ENCODE data around the gene HLCS.
"Not testable (repeated sequence)": the region's sequence is repeated elsewhere in the genome, so short reads cannot be mapped to it uniquely, and the experiment has no call there.

HLCS gene

DNA sequence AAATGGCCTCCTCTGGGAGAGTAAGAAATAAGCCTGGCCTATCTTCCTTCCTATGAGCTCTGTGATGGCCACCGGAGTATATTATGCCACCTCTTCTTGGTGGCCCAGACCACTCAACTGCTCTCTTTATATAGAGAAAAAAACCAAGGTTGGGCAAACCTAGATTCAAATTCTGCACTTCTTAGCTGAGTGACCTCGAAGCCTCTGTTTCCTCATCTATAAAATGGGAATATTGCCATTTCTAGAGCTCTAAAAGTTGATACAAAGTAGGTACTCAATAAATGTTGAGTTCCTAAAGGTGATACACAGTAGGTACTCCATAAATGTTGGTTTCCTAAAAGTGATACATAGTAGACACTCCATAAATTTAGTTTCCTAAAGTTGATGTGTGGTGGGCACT, 120.7 kb downstream of the HLCS start:
- DNase-seq: no peak

DNA sequence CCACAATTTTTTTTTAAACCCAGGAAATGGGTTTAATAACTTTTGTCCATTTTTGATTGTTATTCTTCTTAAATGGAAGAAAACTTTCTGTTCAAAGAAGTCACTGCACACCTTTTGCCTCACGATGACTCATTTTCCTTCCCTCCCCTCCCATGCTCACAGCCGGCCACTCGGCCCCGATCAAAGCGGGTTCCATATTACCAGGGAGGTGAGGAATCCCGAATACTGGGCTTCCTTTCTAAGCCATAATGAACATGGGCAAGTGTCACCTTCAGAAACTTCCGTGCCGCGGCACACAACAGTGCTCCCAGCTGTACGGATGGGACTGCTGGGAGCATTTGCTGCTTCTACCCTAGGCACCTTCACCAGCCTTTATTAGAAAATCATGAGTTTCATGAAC, 121.4 kb downstream of the HLCS start:
- no peak for DNase-seq

DNA sequence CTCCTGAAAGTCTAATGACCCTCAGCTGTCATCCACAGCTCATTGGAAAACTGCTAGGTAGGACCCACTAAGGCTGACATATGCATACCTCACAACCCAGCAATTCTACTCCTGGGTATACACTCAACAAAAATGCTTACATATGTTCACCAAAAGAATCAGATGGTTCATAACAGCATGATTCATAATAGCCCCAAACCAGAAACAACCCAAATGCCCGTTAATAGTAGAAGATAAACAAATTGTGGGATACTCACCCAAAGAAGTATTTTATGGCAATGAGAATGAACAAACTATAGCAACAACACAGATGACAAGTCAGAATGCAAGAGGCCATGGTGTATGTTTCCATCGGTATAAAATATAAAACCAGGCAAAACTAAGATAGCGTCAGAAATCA, 124.6 kb downstream of the HLCS start:
- DNase-seq: no peak

DNA sequence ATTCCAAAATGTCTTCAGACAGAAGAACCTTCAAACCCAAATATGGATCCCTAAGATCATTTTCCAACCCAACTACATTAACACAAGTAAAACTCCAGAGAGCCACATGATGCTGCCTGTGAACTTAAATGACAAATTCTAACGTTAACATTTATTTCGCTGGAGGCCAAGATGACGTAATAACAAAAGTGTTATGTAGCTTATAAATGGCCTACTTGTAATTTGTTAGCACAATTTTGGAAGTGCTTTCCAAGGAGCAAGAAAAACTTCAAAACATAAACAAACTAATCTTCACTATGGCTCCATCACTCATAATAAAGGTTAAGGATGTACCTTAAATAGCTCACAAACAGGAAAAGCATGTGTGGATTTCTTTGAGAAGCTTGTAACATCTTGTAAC, 126.7 kb downstream of the HLCS start:
- no peak for DNase-seq

DNA sequence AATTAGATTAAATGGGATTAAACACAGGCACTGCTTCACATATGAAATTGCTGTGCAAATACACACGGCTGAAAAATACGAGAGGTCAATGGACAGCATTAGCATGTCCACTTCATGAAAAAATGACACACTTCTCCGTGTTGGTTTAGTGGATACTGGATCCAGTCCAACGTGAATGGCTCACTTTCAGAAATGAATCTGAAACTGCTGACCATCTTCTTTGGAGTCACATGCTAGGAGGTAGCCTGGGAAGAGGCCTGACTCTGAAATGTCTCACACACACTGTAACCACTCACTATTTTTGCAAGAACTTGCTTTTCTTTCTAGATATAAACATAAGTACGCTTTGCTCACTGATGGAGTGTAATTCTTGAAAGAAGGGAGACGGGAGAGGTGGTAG, 127.3 kb downstream of the HLCS start:
- no peak for DNase-seq

DNA sequence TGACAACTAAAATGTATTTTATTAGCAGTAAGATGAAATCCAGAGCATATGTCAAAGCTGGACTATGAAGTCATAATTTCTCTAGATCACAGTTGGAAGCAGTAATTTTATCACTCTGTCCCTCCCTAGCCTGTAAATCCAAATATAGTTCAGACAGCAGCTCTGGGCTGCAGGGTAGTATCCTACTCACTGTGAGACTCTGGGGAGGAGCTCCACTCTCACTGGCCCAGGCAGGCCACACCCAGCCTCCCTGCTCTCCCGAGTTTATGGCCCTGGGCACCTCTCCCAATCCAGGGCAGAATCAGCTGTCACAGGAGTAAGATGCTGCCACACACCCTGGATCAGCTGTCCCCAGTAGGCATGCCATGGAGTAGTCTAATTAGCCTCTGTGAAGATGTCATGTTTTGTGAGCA, 131.1 kb downstream of the HLCS start:
- DNase-seq: no peak

DNA sequence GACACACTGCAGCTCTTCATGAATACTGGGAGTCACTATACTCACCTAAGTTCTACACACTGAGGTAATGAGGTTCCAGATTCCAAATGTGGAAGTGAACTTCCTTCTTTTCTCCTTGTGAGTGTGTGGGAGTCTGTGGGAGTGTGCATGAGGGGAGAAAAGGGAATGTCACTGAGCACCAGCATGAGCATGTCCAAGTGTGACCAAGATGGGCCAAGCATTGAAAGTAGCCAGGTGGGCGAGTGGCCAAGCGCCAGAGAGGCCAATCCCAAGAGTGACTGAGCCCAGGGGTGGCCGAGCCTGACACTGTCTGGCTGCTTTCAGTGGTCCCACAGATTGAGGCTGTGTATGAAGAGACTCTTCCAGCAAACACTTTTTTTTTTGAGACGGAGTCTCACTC, 132.3 kb downstream of the HLCS start:
- DNase-seq: no peak

DNA sequence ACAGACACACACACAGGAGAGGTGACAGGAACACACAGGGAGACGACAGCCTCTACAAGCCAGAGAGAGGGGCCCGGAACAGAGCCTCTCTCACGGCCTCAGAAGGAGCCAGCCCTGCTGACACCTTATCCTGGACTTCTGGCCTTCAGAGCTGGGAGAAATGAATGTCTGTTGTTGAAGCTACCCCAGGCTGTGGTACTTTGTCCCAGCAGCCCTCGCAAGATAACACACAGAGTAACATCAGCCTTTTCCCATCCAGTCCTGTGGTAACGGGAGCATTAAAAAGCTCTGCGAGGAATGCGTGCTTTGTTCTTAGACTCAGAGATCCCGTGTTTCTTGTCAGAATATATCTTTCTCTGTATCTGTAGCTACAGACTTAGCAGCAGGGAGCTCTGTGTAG, 136.4 kb downstream of the HLCS start:
- no peak for DNase-seq

DNA sequence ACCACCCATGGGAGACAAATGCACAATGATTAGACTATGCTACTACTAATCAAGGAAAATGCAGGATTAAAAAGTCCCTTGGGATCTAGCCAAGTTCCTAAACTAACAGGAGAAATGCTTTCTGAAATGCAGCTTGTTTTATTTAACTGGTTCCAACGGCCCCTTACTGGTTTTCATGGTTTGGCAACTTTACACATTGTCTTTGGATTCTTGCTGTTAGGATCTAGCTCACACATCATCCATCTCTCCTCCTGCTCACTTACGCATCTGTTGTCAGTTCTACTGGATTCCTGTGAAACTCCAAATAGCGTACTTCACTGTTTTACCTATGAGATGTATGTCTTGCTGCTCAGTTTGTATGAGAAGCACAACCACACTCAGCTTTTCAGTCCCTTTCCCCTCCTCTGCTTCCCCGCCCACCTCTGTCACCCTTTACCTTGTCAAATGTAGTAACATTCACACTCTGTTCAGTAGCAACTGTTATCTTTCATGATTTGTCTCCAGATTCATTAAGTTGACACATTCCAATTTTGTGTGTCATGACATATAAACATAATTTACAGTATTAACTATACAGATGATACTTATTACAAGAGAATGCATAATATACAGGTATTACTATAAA, 137.5 kb downstream of the HLCS start:
- DNase-seq: no peak

DNA sequence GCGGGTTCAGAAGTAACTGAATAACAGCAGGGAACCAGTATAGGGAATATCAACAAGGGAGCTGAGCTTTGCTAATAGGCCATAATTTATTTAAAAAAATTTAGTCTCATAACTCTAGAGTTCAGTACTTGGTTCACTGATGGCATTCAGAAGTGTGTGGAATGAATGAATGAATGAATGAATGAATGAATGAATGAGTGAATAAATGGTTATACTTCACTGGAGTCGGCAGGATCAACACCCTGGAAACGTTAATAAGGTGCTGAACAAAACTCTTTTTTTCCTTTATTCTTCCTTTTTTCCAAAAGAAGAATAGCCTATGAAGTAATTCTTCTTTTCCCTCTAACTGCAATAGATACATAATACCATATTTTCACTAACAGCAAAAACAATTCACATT, 138.3 kb downstream of the HLCS start:
- no peak for DNase-seq

DNA sequence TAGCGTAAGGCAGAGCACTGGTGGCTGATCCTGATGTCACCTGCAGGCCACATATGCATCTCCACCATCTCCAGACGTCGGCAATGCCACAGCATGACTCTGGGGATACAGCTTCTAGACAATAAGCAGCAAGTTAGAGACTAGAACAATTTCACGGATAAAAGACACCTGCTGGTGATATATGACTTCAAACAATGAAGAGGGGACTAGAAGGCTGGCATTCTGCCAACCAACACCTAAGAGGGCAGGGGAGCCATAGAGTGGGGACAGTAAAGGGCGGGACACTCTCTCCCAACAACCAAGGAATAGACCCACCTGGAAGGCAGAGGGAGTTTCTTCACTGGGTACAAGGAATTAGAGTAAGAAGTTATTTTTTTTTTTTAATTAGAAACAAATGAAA, 140.8 kb downstream of the HLCS start:
- DNase-seq: no peak

DNA sequence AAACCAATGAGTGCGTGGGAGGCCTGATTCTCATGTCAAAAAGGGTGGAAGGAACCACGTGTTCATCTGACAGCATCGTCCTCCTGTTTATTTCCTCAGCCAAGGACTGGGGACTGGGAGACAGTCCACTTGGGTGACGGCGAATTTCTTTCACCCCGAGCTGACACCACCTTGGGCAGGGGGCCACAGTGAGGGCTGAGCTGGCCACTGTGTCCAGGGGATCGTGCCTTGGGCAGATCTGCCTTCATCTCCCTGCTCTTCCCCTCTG, 145.5 kb downstream of the HLCS start:
- DNase-seq: no peak

DNA sequence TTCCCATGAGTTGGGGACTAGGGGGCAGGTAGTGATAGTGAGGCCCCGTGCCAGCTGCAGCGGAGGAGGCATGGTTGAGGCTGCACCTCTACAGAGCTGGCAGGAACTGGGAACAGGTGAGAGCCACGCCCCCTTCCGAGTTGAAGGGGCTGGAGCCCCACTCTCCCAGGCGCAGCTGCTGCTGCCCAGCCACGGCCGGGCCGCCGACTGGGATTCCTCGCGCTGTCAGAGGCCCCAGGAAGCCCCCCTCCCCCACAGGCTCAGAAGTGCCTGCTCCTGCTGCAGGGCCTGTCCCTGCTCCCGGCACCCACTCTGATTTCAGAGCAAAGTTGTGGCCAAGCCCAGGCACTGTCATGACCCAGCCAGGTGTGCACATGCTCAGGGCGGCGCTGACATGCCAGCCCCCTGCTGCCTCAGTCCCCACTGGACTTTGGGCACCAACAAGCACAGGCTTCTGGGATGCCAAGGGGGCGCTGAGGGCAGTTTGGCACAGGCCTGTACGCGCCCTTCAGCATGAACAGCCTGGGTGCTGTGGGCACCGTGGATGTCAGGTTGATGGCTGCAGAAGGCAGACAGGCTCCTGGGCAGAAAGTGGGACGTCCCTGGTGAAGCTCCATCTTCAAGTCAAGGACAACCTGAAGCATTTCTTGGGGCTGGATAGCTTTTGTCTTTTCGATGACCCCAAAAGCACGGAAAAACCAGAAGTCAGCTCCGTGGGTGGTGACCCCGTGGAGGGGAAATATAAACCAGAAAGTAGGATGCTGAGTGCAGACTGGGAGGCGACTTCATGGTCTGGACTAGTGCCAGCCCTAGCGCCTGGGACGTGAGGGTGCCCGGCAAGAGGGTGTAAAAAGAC, 146.1 kb downstream of the HLCS start:
- no peak for DNase-seq

DNA sequence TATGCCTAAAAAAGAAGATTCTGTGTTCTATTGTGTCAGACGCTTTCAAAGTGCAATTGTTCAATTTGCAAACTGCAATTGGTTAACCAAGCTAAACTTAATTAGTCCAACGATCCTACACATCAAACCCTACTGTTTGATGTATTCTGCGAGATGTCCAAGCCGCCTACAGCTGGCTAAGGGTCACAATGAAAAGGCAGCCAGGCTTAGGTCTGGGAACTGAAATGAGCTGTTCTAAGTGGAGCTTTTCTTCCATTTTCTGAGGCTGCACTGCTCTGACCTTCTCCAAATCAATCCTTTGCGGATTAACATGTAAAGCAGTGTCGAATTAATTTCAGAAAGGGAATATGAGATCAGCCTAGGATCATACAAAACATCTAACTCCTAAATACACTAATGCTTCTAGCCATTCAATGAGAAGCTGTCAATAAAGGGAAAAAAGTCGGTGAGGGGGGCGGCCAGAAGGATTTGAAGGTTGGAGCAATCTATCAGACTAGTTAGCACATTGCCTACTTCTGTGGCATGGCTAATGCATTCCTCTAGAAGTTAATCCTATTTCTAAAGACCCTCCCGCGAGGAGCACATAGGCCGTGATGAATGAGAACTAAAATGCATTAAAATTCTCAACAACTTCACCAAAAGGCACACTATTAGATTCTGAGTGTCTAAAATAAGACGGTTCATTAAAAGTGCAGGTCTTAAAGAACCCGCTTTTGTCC, 148.6 kb downstream of the HLCS start:
- no peak for DNase-seq

DNA sequence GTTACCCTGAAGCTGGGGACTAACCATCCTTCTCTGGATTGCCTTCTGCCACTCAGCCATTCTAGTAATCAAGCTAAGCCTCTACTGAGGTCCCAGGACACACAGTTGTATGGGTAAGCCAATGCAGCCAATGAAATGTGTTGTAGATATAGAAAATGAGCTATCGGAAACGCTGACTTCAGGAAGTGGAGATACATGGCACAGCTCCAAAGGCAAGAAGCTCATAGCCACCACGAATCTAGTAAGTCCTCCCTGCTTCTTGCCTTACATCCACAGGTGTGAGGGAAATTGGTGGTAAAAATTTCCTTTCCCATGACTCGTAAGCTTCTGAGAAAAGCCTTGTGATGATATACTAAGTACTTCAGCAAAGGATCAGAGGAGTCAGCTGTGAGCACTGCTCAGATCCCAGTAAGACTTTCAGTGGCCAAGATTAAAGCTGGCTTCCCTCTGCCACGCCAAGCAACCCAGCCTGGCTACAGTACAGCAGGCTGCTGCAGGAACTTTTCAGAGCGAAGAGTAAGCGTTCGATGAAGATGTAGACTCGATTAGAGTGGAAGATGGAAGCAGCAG, 149.8 kb downstream of the HLCS start:
- DNase-seq: no peak

DNA sequence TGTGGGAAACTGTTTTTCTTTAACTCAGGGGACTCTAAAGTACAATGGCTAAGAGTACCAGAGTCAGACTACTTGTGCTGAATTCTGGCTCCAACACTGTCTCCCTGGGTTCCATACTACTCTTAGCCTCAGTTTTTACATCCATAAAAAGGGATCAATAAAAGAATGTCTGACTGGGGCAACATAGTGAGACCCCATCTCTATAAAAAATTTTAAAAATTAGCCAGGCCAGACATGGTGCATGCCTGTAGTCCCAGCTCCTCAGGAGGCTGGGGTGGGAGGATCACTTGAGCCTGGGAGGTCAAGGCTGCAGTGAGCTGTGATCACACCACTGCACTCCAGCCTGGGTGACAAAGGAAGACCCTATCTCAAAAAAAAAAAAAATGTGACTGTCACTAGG, 150.4 kb downstream of the HLCS start:
- not testable (repeated sequence) for DNase-seq

DNA sequence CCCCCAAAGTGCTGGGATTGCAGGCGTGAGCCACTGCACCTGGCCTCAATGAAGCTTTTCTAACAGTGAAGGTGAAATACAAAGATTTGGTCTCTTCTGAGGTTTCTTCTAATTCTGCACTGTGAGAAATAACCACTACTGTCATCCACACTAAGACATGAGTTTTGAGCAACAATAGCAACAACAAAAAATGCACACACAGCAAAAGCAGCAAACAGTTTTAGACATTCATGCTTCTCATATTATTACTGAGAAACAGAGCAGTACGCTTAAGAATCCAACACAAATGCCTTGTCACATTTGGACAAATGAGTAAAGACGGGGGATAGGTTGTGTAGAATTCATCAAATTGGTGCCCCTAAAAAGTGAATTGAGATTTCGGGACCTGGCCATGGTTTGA, 151.2 kb downstream of the HLCS start:
- no peak for DNase-seq

DNA sequence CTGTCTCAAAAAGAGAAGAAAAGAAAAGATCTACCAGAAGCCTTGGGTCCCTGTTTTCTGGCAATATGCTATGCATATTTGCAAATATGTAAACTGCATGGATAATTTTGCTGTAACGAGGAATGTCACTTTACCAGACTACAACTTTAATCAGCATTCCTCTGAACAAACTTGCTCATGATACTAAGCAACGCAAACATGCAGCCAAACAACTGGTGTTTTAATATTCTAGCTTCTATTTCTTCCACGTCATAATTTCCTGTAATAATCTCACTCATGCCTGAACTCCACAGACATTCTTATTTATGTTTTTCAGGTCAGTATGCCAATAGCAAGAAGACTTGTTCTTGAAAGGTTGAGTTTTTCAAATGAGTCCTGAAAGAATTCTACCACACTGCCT, 153.4 kb downstream of the HLCS start:
- DNase-seq: no peak

DNA sequence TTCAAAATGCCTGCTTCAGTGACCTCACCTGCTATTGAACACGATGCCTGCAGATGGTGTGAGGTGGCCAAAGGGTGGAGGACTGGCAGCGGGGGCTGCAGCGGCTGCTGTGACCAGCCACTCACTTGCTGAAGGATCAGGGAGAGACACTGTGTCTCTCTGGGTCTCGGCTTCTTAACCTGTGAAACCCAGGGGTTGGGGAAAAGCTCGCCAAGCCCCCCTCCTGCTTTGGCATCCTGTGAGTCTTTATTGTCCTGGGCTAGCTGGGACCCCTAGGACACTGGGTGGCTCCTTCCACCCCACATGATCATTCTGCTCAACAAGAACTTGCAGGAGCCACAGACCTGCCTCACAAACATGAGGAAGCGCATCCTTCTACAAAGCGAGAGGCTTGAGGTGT, 154.7 kb downstream of the HLCS start:
- DNase-seq: no peak

DNA sequence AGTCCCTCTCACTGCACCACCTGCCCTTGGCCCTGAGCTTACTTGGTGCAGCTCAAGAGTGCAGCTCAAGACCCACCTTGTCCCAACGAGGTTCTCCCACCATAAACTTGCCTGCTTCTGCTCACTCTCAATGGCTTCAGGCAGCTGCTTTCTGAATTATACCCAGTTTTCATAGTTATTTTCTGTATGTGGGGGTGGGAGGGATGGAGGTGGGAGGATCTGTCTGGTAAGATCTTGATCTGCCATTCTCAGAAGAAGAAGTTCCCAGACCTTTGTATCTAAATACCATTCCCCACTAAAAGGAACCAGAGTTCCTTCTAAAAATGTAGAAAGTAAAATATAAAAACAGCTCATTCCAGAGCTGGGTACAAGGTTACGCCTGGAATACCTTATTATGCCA, 156.0 kb downstream of the HLCS start:
- DNase-seq: no peak

DNA sequence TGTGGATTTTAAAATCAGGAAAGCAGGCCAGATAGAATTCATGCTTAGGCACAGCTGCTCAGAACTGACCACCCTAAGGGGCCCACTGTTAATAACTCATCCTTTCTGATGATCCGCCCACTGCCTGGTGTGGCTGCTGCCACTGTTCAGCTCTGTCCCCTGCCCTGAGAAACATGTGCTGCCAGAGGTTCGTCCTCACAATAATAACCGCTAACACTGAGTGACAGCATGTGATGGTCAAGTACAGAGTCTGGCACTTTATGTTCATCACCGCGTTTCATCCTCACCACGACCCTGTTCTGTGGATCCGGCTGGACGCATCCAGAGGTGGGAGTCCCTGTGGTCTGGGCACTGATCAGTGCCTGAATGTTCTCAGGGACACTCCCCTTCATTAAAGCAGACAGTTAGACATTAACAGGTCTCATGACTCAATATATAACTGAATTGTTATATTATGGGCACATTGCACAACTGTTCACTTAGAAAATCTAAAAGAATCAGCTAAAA, 159.0 kb downstream of the HLCS start:
- DNase-seq: no peak

DNA sequence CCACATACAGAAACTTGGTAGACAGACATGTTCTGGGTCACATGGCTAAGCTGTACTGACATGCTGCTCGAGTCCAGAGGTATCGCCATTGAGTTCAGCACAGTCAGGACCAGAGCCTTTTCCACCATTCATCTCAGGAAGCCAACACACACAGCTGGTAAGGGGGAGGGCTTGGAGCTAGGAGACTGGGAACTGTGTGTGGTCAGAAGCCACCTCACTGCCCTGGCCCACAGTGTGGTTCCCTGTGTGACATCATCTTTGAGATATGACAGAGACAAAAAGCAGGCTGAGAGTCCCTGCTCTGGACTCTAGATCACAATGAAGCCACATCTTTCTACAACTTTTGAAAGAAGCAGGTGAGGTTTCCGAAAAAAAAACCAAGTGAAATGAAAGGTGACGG, 160.4 kb downstream of the HLCS start:
- DNase-seq: no peak

DNA sequence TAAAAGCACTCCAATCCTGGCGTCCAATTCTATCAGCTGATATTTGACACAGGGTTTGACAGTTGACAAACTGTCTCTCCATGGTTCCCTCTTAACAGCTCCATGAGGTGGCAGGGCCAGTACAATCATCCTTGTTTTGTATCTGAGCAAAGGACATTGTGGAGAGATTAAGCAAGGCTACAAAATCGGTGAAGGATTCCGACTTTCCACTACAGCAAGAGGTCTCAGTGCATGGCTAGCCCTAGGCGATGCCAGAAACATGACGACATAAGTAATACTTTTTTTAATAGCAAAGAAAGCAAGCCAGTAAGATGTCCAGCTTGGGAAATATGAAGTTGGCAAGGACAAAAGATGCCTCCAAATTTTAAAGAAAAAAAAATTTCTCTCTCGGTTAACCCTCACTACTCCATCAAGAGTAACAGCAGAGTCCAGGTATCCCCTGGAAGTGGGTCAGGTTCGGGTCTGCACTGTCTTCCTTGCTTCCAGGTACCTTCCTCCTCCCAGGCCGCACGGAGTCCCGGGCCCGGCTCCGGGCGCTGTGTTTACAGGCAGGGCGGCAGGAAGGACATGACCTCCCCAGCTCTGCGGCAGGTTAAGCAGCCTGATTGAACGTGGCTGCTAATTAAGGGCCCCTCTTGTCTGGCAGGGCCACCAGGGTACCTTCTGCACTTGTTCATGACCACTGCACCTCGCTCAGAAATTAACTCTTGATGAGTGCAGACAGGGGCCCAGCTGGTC, 161.4 kb downstream of the HLCS start:
- DNase-seq: no peak

All from activated CD4-positive, alpha-beta T cell treated with anti-CD3 and anti-CD28 coated beads, Interleukin-2, amount 50 U/mL, for 48 hours (primary cell).